ENCODE measurements around the gene ZNF513. TPM values are rescaled to one million over a fixed set of nuclear protein-coding genes. Genes with fewer than 3 reads are reported as not detected.

ZNF513 gene
- total and polyA plus RNA-seq, 2 donors (not counting 3 experiments of a cell fraction or from before 2014, with no cell fraction given): 19.0 to 30.6 TPM

- ChIA-PET CTCF (interaction anchor here (0.6 to 4.9 kb wide), 10 partner anchors 14 to 254 kb away, joined by 3 to 75 read pairs (median 4); partner anchors contain the start of genes PPM1G, SLC4A1AP, SUPT7L and ZNF513), POLR2A (interaction anchor here (0.6 to 2.6 kb wide), 2 partner anchors 20 to 109 kb away, joined by 5 to 18 read pairs; partner anchors contain the start of gene PPM1G)
- Histone ChIP-seq H3K4me3 (replicated peaks in 1 of 3; ENCODE audit: insufficient read depth in 1 of 3, low read depth in 1 of 3, low read length in 3 of 3) (peak overlapping the region; percentile 68 to 93 (median 86)), H3K9me3 (replicated peaks; ENCODE audit: control insufficient read depth, insufficient read depth, low read length) (no peaks in the 10 kb centered on the region), H3K4me2 (ENCODE audit: insufficient read depth, low read length) (peak overlapping the region; percentile 78), H3K27me3 (ENCODE audit: control insufficient read depth in 2 of 2, insufficient read depth in 2 of 2, low read length in 2 of 2) (no peaks in the 10 kb centered on the region), H4K20me1 (replicated peaks; ENCODE audit: control insufficient read depth, extremely low read depth, insufficient read depth, low read length) (no peaks in the 10 kb centered on the region), H3K9ac (replicated peaks; ENCODE audit: extremely low read depth, insufficient read depth, low read length) (peak overlapping the region; percentile 97), H3K27ac (ENCODE audit: insufficient read depth, low read depth, low read length) (peak overlapping the region; percentile 86), H3K36me3 (ENCODE audit: control insufficient read depth in 2 of 2, extremely low read depth in 1 of 2, insufficient read depth in 2 of 2, low read length in 2 of 2) (peaks cover 6 to 8% of the 10 kb centered on the region in 2 experiments), H2AFZ (ENCODE audit: low read depth, low read length) (peak overlapping the region; percentile 70), H3K4me1 (ENCODE audit: control insufficient read depth, extremely low read depth, insufficient read depth, low read length) (peaks cover 26% of the 10 kb centered on the region), H3K79me2 (ENCODE audit: control insufficient read depth, insufficient read depth, low read length) (peaks cover 39% of the 10 kb centered on the region), H3K9me1 (replicated peaks; ENCODE audit: control insufficient read depth, extremely low read depth, insufficient read depth, low read length) (no peaks in the 10 kb centered on the region)
- TF ChIP-seq CTCF (IDR thresholded peaks at IDR 0.05; ENCODE audit: extremely low read depth in 1 of 2, insufficient read depth in 1 of 2, low read depth in 1 of 2, low read length in 2 of 2) (no peak), MYC (IDR thresholded peaks at IDR 0.05; ENCODE audit: low read depth, low read length) (no peak), JUN (IDR thresholded peaks at IDR 0.05; ENCODE audit: borderline replicate concordance, insufficient read depth, insufficient read length, low read depth) (no peak)
- intact Hi-C loops (cut with micrococcal nuclease): loop anchor here (1.0 to 5.0 kb wide), 8 partner anchors 12 to 254 kb away; partner anchors contain the start of genes GTF3C2, IFT172, PPM1G and ZNF512
- DNase-seq (ENCODE audit: low read depth, low spot score) (peak; percentile 90), FAIRE-seq (peak; percentile 82)
- dilution Hi-C loops (cut with MboI; ENCODE audit: extremely low pct_ligation_motif_present, low sequenced_read_pairs): no loop called here
- BruUV-seq (replicated peaks): no TSS peak
Measured at GRCh38 chr2:27428978-27429541, 48.5 kb upstream of the ZNF513 start.

Measured in endothelial cell of umbilical vein (primary cell).